ENCODE measurements around the gene CDC16. TPM values are rescaled to one million over a fixed set of nuclear protein-coding genes. Genes with fewer than 3 reads are reported as not detected.
"Not testable (repeated sequence)": the region's sequence is repeated elsewhere in the genome, so short reads cannot be mapped to it uniquely, and the experiment has no call there.

CDC16 gene
- total RNA-seq, 1 donor from 2014 or later = 73.7 TPM

GRCh38 chr13:114249077-114249476 lies 14.4 kb downstream of the CDC16 start:
- no peak overlapping the region for H3K27ac Mint-ChIP-seq (ENCODE audit: unreplicated experiment)
- no peaks in the 10 kb centered on the region for H3K4me1 Mint-ChIP-seq (ENCODE audit: unreplicated experiment)
- peaks cover 50% of the 10 kb centered on the region for H3K36me3 Mint-ChIP-seq (ENCODE audit: unreplicated experiment)
- no peaks in the 10 kb centered on the region for H3K9me3 Mint-ChIP-seq (ENCODE audit: unreplicated experiment)
- no peaks in the 10 kb centered on the region for H3K27me3 Mint-ChIP-seq (ENCODE audit: unreplicated experiment)
- DNase-seq (ENCODE audit: extremely low spot score, unreplicated experiment) = no peak
- no peak overlapping the region for H3K4me3 Mint-ChIP-seq (ENCODE audit: unreplicated experiment)
- no peak for TF ChIP-seq CTCF (IDR thresholded peaks at IDR 0.05)

GRCh38 chr13:114251639-114252440 lies 17.1 kb downstream of the CDC16 start:
- H3K27ac Mint-ChIP-seq (ENCODE audit: unreplicated experiment); H3K9me3 Mint-ChIP-seq (ENCODE audit: unreplicated experiment); DNase-seq (ENCODE audit: extremely low spot score, unreplicated experiment); H3K4me3 Mint-ChIP-seq (ENCODE audit: unreplicated experiment); H3K27me3 Mint-ChIP-seq (ENCODE audit: unreplicated experiment); H3K4me1 Mint-ChIP-seq (ENCODE audit: unreplicated experiment): not testable (repeated sequence)
- H3K36me3 Mint-ChIP-seq (ENCODE audit: unreplicated experiment) = peaks cover 45% of the 10 kb centered on the region

GRCh38 chr13:114256547-114256946 lies 21.9 kb downstream of the CDC16 start:
- H3K4me3 Mint-ChIP-seq (ENCODE audit: unreplicated experiment) = no peak overlapping the region
- DNase-seq (ENCODE audit: extremely low spot score, unreplicated experiment) = no peak
- H3K9me3 Mint-ChIP-seq (ENCODE audit: unreplicated experiment) = no peaks in the 10 kb centered on the region
- no peak for TF ChIP-seq CTCF (IDR thresholded peaks at IDR 0.05)
- peaks cover 54% of the 10 kb centered on the region for H3K36me3 Mint-ChIP-seq (ENCODE audit: unreplicated experiment)
- no peaks in the 10 kb centered on the region for H3K27me3 Mint-ChIP-seq (ENCODE audit: unreplicated experiment)
- no peak overlapping the region for H3K27ac Mint-ChIP-seq (ENCODE audit: unreplicated experiment)
- no peaks in the 10 kb centered on the region for H3K4me1 Mint-ChIP-seq (ENCODE audit: unreplicated experiment)

- no peaks in the 10 kb centered on the region for H3K9me3 Mint-ChIP-seq (ENCODE audit: unreplicated experiment)
- DNase-seq (ENCODE audit: extremely low spot score, unreplicated experiment) = no peak
- H3K27ac Mint-ChIP-seq (ENCODE audit: unreplicated experiment) = no peak overlapping the region
- no peak overlapping the region for H3K4me3 Mint-ChIP-seq (ENCODE audit: unreplicated experiment)
- H3K36me3 Mint-ChIP-seq (ENCODE audit: unreplicated experiment) = peaks cover 57% of the 10 kb centered on the region
- no peak for TF ChIP-seq CTCF (IDR thresholded peaks at IDR 0.05)
- H3K27me3 Mint-ChIP-seq (ENCODE audit: unreplicated experiment) = no peaks in the 10 kb centered on the region
- H3K4me1 Mint-ChIP-seq (ENCODE audit: unreplicated experiment) = no peaks in the 10 kb centered on the region
Measured at GRCh38 chr13:114257014-114257413, 22.3 kb downstream of the CDC16 start.

- TF ChIP-seq CTCF (IDR thresholded peaks at IDR 0.05) = no peak
- H3K27ac Mint-ChIP-seq (ENCODE audit: unreplicated experiment) = no peak overlapping the region
- no peaks in the 10 kb centered on the region for H3K9me3 Mint-ChIP-seq (ENCODE audit: unreplicated experiment)
- no peaks in the 10 kb centered on the region for H3K27me3 Mint-ChIP-seq (ENCODE audit: unreplicated experiment)
- no peak overlapping the region for H3K4me3 Mint-ChIP-seq (ENCODE audit: unreplicated experiment)
- no peak for DNase-seq (ENCODE audit: extremely low spot score, unreplicated experiment)
- H3K4me1 Mint-ChIP-seq (ENCODE audit: unreplicated experiment) = peaks cover 5% of the 10 kb centered on the region
- peaks cover 65% of the 10 kb centered on the region for H3K36me3 Mint-ChIP-seq (ENCODE audit: unreplicated experiment)
Measured at GRCh38 chr13:114258589-114258988, 23.9 kb downstream of the CDC16 start.

Data from osteocyte (in vitro differentiated cells).